ENCODE measurements around the gene BSND.

BSND gene

DNA sequence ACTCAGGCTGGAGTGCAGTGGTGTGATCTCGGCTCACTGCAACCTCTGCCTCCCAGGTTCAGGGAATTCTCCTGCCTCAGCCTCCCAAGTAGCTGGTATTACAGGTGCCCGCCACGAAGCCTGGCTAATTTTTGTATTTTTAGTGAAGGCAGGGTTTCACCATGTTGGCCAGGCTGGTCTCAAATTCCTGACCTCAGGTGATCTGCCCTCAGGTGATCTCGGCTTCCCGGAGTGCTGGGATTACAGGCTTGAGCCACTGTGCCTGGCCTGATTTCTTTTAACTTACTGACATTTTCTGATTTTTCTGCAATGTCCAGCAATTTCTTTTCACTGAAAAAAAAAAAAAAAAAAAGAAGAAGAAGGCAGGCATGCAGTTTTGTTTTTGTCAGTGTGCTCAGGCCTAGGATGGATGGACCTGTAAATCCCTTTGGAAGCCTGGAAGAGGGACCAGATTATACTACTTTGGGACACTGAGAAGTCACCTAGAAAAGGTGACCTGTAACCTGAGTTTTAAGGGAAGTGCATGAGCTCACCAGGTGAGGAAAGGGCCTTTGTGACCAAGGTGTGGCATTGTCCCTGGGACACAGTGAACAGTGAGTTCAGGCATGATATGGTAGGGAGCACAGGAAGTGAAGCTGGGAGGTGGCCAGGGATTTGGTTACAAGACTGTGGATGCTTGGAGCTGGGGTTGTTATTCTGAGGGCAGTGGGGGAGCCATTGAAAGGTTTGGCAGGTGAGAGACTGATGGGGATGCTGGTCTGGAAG lies 21.0 kb upstream of the BSND start:
- peak; percentile 13 for DNase-seq

GRCh38 chr1:54978528-54979326 lies 20.0 kb upstream of the BSND start:
- DNase-seq: no peak

- DNase-seq: no peak
Measured at GRCh38 chr1:54979327-54979891, 19.3 kb upstream of the BSND start.

DNA sequence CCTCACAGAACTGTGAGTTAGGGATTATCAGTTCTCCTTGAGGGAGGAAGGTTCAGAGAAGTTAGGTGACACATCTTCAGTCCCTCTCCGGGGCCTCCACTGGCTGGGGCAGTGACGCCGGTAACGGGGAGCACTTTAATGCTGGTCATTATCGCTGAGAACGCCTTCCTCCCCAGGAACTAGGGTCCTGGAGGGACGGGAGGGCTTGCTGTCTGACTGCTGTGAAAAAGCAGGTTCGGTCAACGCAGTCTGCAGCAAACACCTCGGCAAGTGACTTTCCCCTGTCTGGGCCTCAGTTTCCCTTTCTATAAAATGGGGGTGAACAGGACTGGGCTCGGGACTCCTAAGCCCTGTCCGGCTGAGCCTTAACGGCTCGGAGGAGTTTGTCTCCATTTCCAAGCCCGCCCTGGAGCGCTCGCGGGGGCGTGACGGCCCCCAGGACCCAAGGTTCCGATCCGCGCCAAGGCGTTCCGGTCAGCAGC lies 18.6 kb upstream of the BSND start:
- no peak for DNase-seq

GRCh38 chr1:54980528-54981241 lies 18.0 kb upstream of the BSND start, which contains the start of gene TMEM61:
TSS of gene TMEM61 (plus strand) at chr1:54980628. CDS start at chr1:54981066, 438 bp downstream.
- DNase-seq: no peak

DNA sequence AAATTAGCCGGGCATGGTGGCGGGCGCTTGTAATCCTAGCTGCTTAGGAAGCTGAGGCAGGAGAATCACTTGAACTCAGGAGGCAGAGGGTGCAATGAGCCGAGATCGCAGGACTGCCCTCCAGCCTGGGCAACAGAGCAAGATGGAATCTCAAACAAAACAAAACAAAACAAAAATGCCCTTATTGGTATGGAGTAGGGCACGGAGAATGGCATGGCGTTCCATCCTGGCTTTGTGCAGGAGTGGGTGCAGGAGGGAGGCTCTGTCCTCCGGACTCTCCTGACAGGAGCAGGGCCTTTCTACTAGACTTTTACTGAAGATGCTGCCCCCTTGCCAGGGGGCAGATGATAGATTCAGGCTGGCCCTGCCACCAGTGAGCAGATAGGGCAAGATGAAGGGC lies 17.3 kb upstream of the BSND start:
- no peak for DNase-seq

DNA sequence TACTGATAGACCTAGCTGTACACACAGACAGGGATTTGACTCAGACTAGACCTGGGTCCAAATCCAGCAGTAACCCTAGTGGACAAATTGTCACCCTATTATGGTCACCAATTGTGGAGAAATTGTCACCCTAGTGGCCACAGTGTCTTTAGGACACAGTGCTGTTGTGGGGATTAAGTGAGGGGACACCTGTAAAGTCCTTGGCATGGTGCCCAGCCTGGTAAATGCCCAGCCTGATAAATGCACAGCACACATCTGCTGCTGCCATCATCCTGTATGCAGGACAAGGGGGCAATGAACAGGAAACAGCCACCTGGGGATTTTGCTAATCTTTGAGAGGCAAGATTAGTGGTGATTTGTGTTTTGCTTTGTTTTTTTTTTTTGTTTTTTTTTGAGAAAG lies 16.0 kb upstream of the BSND start:
- peak; percentile 77 for DNase-seq

DNA sequence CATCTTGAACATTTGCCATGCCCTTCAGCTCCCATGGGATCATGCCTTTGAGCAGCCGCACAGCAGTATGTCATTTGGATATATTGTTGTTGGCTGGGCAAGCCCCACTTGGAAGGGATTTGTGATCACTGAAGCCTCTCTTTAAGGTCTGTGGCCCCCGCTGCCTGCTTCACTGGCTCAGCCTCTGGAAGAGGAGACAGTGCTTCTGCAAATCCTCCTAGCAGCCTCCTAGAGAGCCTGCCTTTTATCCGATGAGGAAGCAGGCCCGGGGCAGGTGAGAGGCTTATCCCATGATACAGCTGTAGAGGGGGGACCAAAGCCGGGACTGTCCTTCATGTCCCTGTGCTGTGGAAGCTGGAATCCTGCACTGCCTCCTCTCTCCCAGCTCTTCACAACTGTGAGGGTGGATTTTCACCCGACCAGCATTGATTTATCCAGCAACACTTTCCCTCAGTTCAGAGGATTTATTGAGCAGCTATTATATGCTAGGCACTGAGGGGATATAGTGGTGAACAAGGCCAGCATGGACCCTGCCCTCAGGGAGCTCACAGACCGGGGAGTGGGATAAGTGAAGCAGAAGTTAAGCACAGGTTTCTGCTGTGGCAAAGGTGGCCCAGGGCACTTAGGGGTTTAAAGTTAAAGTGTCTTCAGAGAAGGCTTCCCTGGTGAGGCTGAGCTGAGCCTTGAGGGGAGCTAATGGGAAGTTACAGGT lies 14.4 kb upstream of the BSND start:
- no peak for DNase-seq

- DNase-seq: no peak
Measured at GRCh38 chr1:54985556-54985955, 13.2 kb upstream of the BSND start.

DNA sequence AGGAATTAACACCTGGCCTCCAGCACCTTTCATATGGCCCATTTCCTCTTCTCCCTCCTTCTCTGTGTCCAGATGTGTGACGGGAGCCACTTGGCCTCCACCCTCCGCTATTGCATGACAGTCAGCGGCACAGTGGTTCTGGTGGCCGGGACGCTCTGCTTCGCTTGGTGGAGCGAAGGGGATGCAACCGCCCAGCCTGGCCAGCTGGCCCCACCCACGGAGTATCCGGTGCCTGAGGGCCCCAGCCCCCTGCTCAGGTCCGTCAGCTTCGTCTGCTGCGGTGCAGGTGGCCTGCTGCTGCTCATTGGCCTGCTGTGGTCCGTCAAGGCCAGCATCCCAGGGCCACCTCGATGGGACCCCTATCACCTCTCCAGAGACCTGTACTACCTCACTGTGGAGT lies 12.7 kb upstream of the BSND start:
- no peak for DNase-seq

GRCh38 chr1:54986533-54986932 lies 12.2 kb upstream of the BSND start:
- DNase-seq: no peak

GRCh38 chr1:54987427-54987826 lies 11.3 kb upstream of the BSND start:
- DNase-seq: no peak

- no peak for DNase-seq
Measured at GRCh38 chr1:54987919-54988705, 10.6 kb upstream of the BSND start.

DNA sequence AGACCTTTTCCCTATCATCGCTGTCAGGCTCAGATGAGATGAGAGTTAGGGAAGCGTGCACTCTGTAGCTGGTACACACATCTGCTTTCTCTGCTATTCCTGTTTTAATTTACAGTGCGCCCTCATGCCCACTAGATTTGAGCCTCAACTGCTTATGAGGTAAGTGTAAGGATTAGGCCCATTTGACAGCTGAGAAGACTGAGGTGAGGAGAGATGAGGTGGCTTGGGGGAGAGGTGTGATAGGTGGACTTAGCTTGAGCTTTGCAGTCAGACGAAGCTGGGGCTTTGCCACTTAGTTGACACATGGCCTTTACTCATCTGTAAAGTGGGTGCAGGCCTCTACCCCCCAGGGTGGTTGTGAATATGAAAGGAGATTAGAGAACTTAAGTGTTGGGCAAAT lies 9.8 kb upstream of the BSND start:
- DNase-seq: no peak

DNA sequence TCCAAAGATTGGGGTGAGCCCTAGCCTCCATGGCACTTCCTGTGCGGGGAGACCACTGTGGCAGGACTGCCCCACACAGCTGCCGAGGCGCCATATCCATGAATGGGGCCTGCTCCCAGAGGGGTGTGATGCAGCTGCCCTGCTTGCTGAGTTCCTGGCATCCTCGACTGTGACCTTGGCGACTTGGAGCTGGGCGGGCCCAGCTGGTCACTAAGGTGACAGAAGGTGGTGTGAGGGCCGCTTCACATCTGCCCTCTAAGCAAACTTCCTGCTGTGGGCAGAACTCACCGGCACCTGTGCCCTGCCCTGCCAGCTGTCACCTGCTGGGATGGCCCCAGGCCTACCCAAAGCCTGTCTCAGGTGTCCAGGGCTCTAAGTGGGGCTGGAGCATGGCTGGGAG lies 9.3 kb upstream of the BSND start:
- no peak for DNase-seq

- no peak for DNase-seq
Measured at GRCh38 chr1:54989968-54990810, 8.5 kb upstream of the BSND start.

DNA sequence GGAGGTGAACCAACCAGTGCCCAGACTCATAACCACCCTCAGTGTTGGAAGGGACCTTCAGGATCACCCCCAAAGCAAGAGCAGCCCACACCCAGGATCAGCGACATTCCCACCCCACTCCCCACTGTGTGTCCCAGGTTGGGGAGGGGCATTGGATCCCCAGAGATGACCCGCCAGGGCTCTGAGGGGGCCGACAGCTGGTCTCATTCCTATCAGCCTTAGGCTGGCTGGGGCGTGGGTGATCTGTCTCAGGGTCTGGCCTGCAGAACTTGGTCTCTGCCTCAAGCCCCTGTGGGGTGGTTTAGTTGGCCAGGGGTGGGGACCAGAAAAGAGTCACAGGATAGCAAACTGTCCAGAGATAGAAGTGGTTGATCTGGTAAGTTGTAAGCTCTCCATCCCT lies 7.8 kb upstream of the BSND start:
- no peak for DNase-seq

GRCh38 chr1:54991939-54992338 lies 6.8 kb upstream of the BSND start:
- no peak for DNase-seq

- no peak for DNase-seq
Measured at GRCh38 chr1:54993140-54993539, 5.6 kb upstream of the BSND start.

GRCh38 chr1:54994355-54994990 lies 4.3 kb upstream of the BSND start:
- no peak for DNase-seq

Data from NCI-H2081 treated with DMSO at 0.1 percent for 48 hours (cell line).